AG09319 (cell line): ENCODE results near the gene ARMC9.
"Not testable (repeated sequence)": the region's sequence is repeated elsewhere in the genome, so short reads cannot be mapped to it uniquely, and the experiment has no call there.

Experiments
- DNase-seq: peaks from one replicate; pipeline ENCODE4 v3.0.0-alpha.2; 2010; ENCODE audit warnings: low read depth; ENCODE audit errors: extremely low read depth
- TF ChIP-seq, protein P1 (sequence below): IDR thresholded peaks from 2 replicates; pipeline ENCODE4 v1.5.1; 2011; ENCODE audit warnings: low read depth, mild to moderate bottlenecking, inconsistent platforms, low read length, moderate library complexity

Gene ARMC9

DNA sequence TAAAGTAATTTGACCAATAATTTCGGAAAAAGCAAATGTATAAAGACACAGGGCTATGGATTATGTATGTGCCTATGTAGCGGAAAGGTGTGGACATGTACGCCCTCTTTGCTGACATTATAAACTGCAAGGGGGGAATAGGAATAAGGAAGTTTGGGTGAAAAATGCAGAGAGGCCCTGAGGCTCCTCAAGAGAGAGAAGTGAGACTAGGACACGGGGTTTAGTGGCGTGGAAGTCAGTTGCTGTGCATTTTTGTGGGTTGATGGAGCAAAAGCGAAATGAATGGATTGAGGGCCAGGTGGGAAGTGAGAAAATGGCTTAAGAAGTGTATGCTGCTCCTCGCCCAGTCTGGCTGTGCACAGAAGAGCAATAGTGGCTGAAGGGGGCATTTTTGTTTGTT lies 100.8 kb downstream of the ARMC9 start:
- TF ChIP-seq, protein P1, sequence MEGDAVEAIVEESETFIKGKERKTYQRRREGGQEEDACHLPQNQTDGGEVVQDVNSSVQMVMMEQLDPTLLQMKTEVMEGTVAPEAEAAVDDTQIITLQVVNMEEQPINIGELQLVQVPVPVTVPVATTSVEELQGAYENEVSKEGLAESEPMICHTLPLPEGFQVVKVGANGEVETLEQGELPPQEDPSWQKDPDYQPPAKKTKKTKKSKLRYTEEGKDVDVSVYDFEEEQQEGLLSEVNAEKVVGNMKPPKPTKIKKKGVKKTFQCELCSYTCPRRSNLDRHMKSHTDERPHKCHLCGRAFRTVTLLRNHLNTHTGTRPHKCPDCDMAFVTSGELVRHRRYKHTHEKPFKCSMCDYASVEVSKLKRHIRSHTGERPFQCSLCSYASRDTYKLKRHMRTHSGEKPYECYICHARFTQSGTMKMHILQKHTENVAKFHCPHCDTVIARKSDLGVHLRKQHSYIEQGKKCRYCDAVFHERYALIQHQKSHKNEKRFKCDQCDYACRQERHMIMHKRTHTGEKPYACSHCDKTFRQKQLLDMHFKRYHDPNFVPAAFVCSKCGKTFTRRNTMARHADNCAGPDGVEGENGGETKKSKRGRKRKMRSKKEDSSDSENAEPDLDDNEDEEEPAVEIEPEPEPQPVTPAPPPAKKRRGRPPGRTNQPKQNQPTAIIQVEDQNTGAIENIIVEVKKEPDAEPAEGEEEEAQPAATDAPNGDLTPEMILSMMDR, result no peak
- DNase-seq, result no peak

DNA sequence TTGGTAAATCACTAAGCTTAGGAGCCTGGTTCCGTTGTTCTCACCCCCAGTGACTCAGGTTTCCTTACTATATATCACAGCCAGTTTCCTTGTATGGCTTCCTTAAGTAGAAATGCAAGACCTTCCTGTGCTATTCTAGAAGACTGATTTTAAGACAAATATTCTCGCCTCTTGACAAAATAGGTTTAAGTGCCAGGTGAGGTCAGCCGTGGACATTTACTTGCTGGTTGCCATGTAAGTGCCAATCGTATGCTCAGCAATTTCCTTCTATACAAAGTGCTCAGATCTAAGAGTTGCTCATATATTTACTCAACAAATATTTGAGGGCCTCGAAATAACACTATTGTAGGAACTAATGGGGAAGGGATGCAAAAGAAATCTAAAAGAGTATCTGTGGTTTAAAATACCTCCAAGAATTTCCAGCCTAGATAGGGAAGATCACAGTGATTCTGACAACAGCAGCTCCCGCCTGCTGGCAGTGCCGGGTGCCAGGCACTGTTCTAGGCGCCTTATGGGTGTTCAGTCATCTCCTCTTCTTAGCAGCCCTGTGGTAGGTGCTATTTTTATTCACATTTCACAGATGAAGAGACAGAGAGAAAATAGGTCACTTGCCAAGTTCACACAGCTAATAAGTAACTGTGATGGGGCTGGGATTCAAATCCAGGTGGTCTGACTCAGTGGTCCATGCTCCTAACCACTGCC lies 101.7 kb downstream of the ARMC9 start:
- TF ChIP-seq, protein P1, result no peak
- DNase-seq, result no peak

DNA sequence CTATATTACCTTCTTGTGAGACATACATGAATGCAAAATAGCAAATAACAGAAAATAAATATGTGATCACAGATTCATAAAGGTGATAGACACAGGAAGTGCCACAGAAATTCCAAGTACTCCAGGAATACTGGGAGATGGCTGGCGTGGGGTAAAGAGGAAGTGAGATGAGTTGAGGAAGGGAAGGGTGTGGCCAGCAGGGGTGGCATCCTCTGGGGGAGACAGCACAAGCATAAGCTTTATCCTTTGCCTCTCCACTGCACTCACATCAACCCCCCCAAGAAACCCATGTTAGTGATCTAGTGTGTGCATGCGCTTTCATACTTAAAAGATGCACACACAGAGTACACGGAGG lies 102.3 kb downstream of the ARMC9 start:
- DNase-seq, result no peak
- TF ChIP-seq, protein P1, result no peak

DNA sequence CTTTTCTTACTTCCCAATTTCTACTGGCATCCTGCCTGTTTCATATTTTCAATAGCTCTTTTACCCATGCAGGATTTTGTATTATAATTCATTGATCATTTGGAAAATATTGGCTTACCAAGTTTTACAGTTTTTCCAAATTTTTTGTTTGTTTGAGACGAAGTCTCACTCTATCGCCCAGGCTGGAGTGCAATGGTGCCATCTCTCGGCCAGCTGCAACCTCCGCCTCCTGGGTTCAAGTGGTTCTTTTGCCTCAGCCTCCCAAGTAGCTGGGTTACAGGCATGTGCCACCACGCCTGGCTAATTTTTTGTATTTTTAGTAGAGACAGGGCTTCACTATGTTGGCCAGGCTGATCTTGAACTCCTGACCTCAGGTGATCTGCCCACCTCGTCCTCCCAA lies 105.8 kb downstream of the ARMC9 start:
- DNase-seq, result not testable (repeated sequence)

DNA sequence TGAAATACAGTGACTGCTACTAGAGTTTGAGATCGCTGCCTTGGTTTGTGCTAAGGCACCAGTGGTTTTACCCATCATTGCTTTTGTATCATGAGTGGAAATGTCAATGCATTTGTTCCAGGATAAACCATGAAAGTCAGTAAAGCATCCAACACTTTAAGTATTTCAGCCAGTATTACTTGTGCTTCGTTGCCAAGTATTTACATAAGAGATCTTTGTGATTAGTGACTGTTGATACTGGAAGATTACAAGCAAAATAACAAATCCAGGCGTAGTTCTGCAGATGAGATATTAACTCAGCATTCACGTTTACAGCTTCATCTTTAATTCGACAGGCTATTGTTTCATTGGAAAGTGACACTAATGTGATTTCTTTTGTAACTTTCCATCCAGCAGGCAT lies 106.8 kb downstream of the ARMC9 start:
- DNase-seq, result no peak

DNA sequence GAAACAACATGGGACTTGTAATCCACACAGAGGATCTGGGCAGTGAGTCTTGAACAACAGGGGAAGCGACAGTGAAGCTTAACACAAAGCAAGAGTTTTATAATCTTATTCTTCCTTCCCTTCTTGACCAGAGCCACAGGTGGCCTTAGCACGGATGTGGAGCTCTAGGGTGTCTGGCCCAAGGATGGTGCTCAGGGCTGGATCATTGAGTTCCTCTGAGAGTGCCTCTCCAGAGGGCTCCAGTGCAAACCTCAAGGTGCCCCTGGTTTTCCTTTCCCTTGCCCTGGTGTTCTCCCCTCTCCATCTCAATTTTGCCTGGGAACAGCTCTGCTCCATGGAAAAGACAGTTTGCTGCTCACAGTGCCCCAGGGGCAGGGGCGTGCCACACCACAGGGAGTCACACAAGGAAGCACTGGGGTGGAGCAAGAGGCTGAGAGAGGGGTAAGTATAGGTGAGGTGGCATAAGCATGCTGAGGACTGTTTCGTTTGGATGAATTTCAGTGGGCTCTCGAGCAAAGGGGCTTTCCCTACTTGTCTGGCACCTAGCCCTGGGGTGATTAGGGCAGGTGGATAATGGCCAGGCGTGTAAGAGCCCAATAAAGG lies 108.5 kb downstream of the ARMC9 start:
- no peak for DNase-seq
- TF ChIP-seq, protein P1, result no peak

More for the DNA sequence above, 106.8 kb downstream of the ARMC9 start:
- TF ChIP-seq, protein P1, result no peak

DNA sequence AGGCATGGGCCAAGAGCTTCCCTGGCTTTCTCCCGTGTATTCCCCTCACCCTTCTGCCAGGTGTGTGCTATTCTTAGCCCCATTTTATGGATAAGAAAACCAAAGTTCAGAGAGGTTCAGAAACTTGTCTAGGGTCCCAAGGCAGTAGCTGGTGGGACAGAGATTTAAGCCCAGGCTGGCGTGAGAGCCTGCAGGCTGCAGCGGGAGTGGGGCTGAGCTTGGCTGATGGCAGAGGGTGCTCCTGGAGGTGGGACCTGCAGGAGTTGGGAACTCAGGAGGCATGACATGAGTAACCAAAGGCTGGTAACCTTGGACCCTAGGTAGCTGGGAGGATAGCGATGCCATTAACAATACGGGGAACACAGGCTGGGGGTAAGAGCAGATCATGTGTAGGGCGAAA lies 109.8 kb downstream of the ARMC9 start:
- no peak for DNase-seq
- TF ChIP-seq, protein P1, result no peak
